ENCODE data around the gene SEC63. TPM values are rescaled to one million over a fixed set of nuclear protein-coding genes. Genes with fewer than 3 reads are reported as not detected.

The SEC63 gene
- total RNA-seq, 1 experiment from 2014 or later, result 86.2 TPM

- Histone ChIP-seq H2BK15ac (ENCODE audit: low read depth, low read length) (no peak overlapping the region), H3K9me3 (ENCODE audit: control insufficient read depth, low read depth, low read length) (no peaks in the 10 kb centered on the region), H4K5ac (ENCODE audit: insufficient read length, low read depth, low read length) (no peak overlapping the region), H3T11ph (ENCODE audit: low read length) (no peak overlapping the region), H2BK120ac (ENCODE audit: low read depth, low read length, poor library complexity, severe bottlenecking) (no peak overlapping the region), H4K8ac (replicated peaks; ENCODE audit: insufficient read length, low read depth, low read length) (no peak overlapping the region), H2BK12ac (ENCODE audit: insufficient read length, low read depth, low read length) (no peak overlapping the region), H3K4me2 (ENCODE audit: insufficient read depth, insufficient read length, low read length) (no peak overlapping the region), H3K14ac (ENCODE audit: insufficient read depth, low read length) (no peak overlapping the region), H3K23ac (ENCODE audit: insufficient read length, low read depth, low read length) (no peak overlapping the region), H3K79me1 (ENCODE audit: insufficient read depth, low read depth, low read length, poor library complexity, severe bottlenecking) (no peaks in the 10 kb centered on the region), H3K9ac (ENCODE audit: extremely low read depth, insufficient read length, low read length) (no peak overlapping the region), H3K27ac (ENCODE audit: insufficient read length, low read depth, low read length) (no peak overlapping the region), H3K79me2 (ENCODE audit: insufficient read depth, low read length) (no peaks in the 10 kb centered on the region), H3K27me3 (ENCODE audit: insufficient read depth, low read length) (no peaks in the 10 kb centered on the region), H2BK20ac (ENCODE audit: low read depth, low read length, poor library complexity, severe bottlenecking) (no peak overlapping the region), H3K56ac (ENCODE audit: insufficient read length, low read depth, low read length) (no peak overlapping the region), H3K4ac (ENCODE audit: low read depth, low read length) (no peak overlapping the region), H2AFZ (ENCODE audit: low read length) (no peak overlapping the region), H2BK5ac (ENCODE audit: insufficient read length, low read length) (no peak overlapping the region), H3K23me2 (ENCODE audit: insufficient read length, low read depth, low read length, poor library complexity, severe bottlenecking) (no peaks in the 10 kb centered on the region), H3K4me1 (ENCODE audit: insufficient read depth, low read length) (peaks cover 5% of the 10 kb centered on the region; the same call in 1 of the 2 replicates), H4K91ac (ENCODE audit: insufficient read length, low read depth, low read length) (no peak overlapping the region), H3K18ac (ENCODE audit: insufficient read length, low read depth, low read length) (no peak overlapping the region), H4K20me1 (ENCODE audit: control insufficient read depth, insufficient read depth, insufficient read length) (no peaks in the 10 kb centered on the region), H2AK5ac (ENCODE audit: insufficient read length, low read length) (no peak overlapping the region)
- H3K9me3 Mint-ChIP-seq, result peaks cover 0 to 4% of the 10 kb centered on the region in 2 experiments; a peak in 2 of 5 replicates
- H3K36me3 Mint-ChIP-seq (ENCODE audit: insufficient read depth in 1 of 3, low read depth in 3 of 3), result peaks cover 0 to 5% (median 0%) of the 10 kb centered on the region in 3 experiments; a peak in 4 of 7 replicates
- peak overlapping the region in 1 of 3 experiments; percentile 11; a peak in 2 of 7 replicates for H3K27ac Mint-ChIP-seq
- TF ChIP-seq CTCF (conservative IDR thresholded peaks at IDR 0.05), result no peak
- no peaks in the 10 kb centered on the region; the same call in 1 of the 2 replicates for H3K27me3 Mint-ChIP-seq (ENCODE audit: low read depth)
- no peak overlapping the region for H3K4me3 Mint-ChIP-seq
- peaks cover 28 to 33% of the 10 kb centered on the region in 2 experiments for H3K4me1 Mint-ChIP-seq
- no CpG with 5 or more reads among the region's 4 CpGs for WGBS (ENCODE audit: extremely low coverage, insufficient read length, low lambda C conversion rate)
- no peak for DNase-seq
Observed at GRCh38 chr6:107965746-107966145, 7.7 kb upstream of the SEC63 start.

All from H9 (cell line).